H9 (cell line): ENCODE measurements around the gene BCL11B. TPM values are rescaled to one million over a fixed set of nuclear protein-coding genes. Genes with fewer than 3 reads are reported as not detected.
A peak's percentile ranks its signal among the peaks of the same experiment; 100 is the strongest.

ENCODE experiments used
- DNase-seq: peaks from one replicate; pipeline ENCODE4 v3.0.0-alpha.2; 2017
- H2AFZ ChIP-seq: one replicate; pipeline ENCODE4 v1.6.1; 2013; ENCODE audit warnings: mild to moderate bottlenecking, low read length, control low read depth, moderate library complexity
- H2AK5ac ChIP-seq: 2 replicates; pipeline ENCODE4 v1.6.1; 2013; ENCODE audit warnings: low read length, control low read depth, mixed read lengths; ENCODE audit not compliant: insufficient read length
- H2BK120ac ChIP-seq: one replicate; pipeline ENCODE4 v1.6.1; 2013; ENCODE audit warnings: low read depth, mild to moderate bottlenecking, low read length, control low read depth, inconsistent platforms; ENCODE audit not compliant: poor library complexity, severe bottlenecking
- H2BK12ac ChIP-seq: 2 replicates; pipeline ENCODE4 v1.6.1; 2013; ENCODE audit warnings: low read length, control low read depth, mixed read lengths, low read depth; ENCODE audit not compliant: insufficient read length
- H2BK15ac ChIP-seq: 2 replicates; pipeline ENCODE4 v1.6.1; 2013; ENCODE audit warnings: low read depth, low read length, control low read depth
- H2BK20ac ChIP-seq: one replicate; pipeline ENCODE4 v1.6.1; 2013; ENCODE audit warnings: low read depth, mild to moderate bottlenecking, low read length, control low read depth, inconsistent platforms; ENCODE audit not compliant: poor library complexity, severe bottlenecking
- H2BK5ac ChIP-seq: 2 replicates; pipeline ENCODE4 v1.6.1; 2013; ENCODE audit warnings: low read length, control low read depth, mixed read lengths; ENCODE audit not compliant: insufficient read length
- H3K14ac ChIP-seq: 2 replicates; pipeline ENCODE4 v1.6.1; 2013; ENCODE audit warnings: low read length, control low read depth; ENCODE audit not compliant: insufficient read depth
- H3K18ac ChIP-seq: 2 replicates; pipeline ENCODE4 v1.6.1; 2013; ENCODE audit warnings: low read depth, mild to moderate bottlenecking, mixed read lengths, low read length, control low read depth; ENCODE audit not compliant: insufficient read length
- H3K23ac ChIP-seq: 2 replicates; pipeline ENCODE4 v1.6.1; 2013; ENCODE audit warnings: low read length, control low read depth, mixed read lengths, low read depth; ENCODE audit not compliant: insufficient read length
- H3K23me2 ChIP-seq: 2 replicates; pipeline ENCODE4 v1.6.1; 2013; ENCODE audit warnings: low read depth, mild to moderate bottlenecking, mixed read lengths, low read length, control low read depth; ENCODE audit not compliant: insufficient read length, poor library complexity, severe bottlenecking
- H3K27ac ChIP-seq: 2 replicates; pipeline ENCODE4 v1.5.1; 2013; ENCODE audit warnings: low read length, control low read depth, mixed read lengths, low read depth; ENCODE audit not compliant: insufficient read length
- H3K27me3 ChIP-seq: 2 replicates; pipeline ENCODE4 v1.6.1; 2013; ENCODE audit warnings: low read length, control low read depth, inconsistent platforms; ENCODE audit not compliant: insufficient read depth
- H3K4ac ChIP-seq: 2 replicates; pipeline ENCODE4 v1.6.1; 2013; ENCODE audit warnings: low read depth, mild to moderate bottlenecking, control low read depth, inconsistent platforms, low read length, moderate library complexity
- H3K4me1 ChIP-seq: 2 replicates; pipeline ENCODE4 v1.6.1; 2013; ENCODE audit warnings: low read length, control low read depth, inconsistent platforms; ENCODE audit not compliant: insufficient read depth
- H3K4me2 ChIP-seq: 2 replicates; pipeline ENCODE4 v1.6.1; 2013; ENCODE audit warnings: low read length, control low read depth, mixed read lengths; ENCODE audit not compliant: insufficient read length, insufficient read depth
- H3K56ac ChIP-seq: 2 replicates; pipeline ENCODE4 v1.6.1; 2013; ENCODE audit warnings: low read depth, mild to moderate bottlenecking, mixed read lengths, low read length, control low read depth; ENCODE audit not compliant: insufficient read length
- H3K79me1 ChIP-seq: 2 replicates; pipeline ENCODE4 v1.6.1; 2013; ENCODE audit warnings: low read depth, mild to moderate bottlenecking, moderate library complexity, low read length, control low read depth, inconsistent platforms; ENCODE audit not compliant: insufficient read depth, poor library complexity, severe bottlenecking
- H3K79me2 ChIP-seq: 2 replicates; pipeline ENCODE4 v1.6.1; 2013; ENCODE audit warnings: low read length, control low read depth, inconsistent platforms; ENCODE audit not compliant: insufficient read depth
- H3K9ac ChIP-seq: 2 replicates; pipeline ENCODE4 v1.6.1; 2013; ENCODE audit warnings: low read length, control low read depth, mixed read lengths; ENCODE audit not compliant: insufficient read length; ENCODE audit errors: extremely low read depth
- H3K9me3 ChIP-seq: one replicate; pipeline ENCODE4 v1.6.1; 2013; ENCODE audit warnings: low read depth, low read length, inconsistent platforms; ENCODE audit not compliant: control insufficient read depth
- H3T11ph ChIP-seq: one replicate; pipeline ENCODE4 v1.6.1; 2013; ENCODE audit warnings: mild to moderate bottlenecking, low read length, control low read depth, inconsistent platforms
- H4K20me1 ChIP-seq: one replicate; pipeline ENCODE4 v1.6.1; 2013; ENCODE audit not compliant: control insufficient read depth, insufficient read length, insufficient read depth
- H4K5ac ChIP-seq: 2 replicates; pipeline ENCODE4 v1.6.1; 2013; ENCODE audit warnings: low read depth, mild to moderate bottlenecking, mixed read lengths, low read length, control low read depth; ENCODE audit not compliant: insufficient read length
- H4K8ac ChIP-seq: replicated peaks from 2 replicates; pipeline ENCODE4 v1.6.1; 2013; ENCODE audit warnings: low read length, control low read depth, mixed read lengths, low read depth; ENCODE audit not compliant: insufficient read length
- H4K91ac ChIP-seq: 2 replicates; pipeline ENCODE4 v1.6.1; 2013; ENCODE audit warnings: low read depth, mild to moderate bottlenecking, moderate library complexity, mixed read lengths, low read length, control low read depth; ENCODE audit not compliant: insufficient read length
- H3K27ac Mint-ChIP-seq, 3 experiments: 2 replicates in 2 of 3; 3 replicates in 1 of 3; pipeline ENCODE4 v1.8.0; 2020 to 2021; ENCODE audit warnings: mixed read lengths in 3 of 3, mild to moderate bottlenecking in 1 of 3, moderate library complexity in 1 of 3
- H3K27me3 Mint-ChIP-seq: 2 replicates; pipeline ENCODE4 v1.8.0; 2021; ENCODE audit warnings: low read depth, mild to moderate bottlenecking, moderate library complexity, mixed read lengths
- H3K36me3 Mint-ChIP-seq, 3 experiments: 2 replicates in 2 of 3; 3 replicates in 1 of 3; pipeline ENCODE4 v1.8.0; 2020 to 2021; ENCODE audit warnings: low read depth in 3 of 3, mixed read lengths in 3 of 3; ENCODE audit not compliant: insufficient read depth in 1 of 3
- H3K4me1 Mint-ChIP-seq, 2 experiments: 2 replicates each; pipeline ENCODE4 v1.8.0; 2020; ENCODE audit warnings: mixed read lengths in 2 of 2
- H3K4me3 Mint-ChIP-seq, 2 experiments: 2 replicates in 1 of 2; 3 replicates in 1 of 2; pipeline ENCODE4 v1.8.0; 2020 to 2021; ENCODE audit warnings: mild to moderate bottlenecking in 2 of 2, mixed read lengths in 2 of 2, moderate library complexity in 1 of 2
- H3K9me3 Mint-ChIP-seq, 2 experiments: 2 replicates in 1 of 2; 3 replicates in 1 of 2; pipeline ENCODE4 v1.8.0; 2020; ENCODE audit warnings: mild to moderate bottlenecking in 2 of 2, mixed read lengths in 2 of 2, moderate library complexity in 1 of 2
- WGBS: extraction: QIAGEN DNeasy Blood & Tissue Kit; methylation state at CpG from one replicate; pipeline ENCODE4 v1.1.7; 2013; ENCODE audit warnings: missing lambda C conversion rate, low lambda C conversion rate, mixed read lengths; ENCODE audit not compliant: insufficient read length; ENCODE audit errors: extremely low coverage; 5-methylcytosine and 5-hydroxymethylcytosine counted together
- total RNA-seq: library from RNA; stranded (reverse); gene quantifications from 2 replicates; pipeline ENCODE4 v1.2.1, GENCODE V29; 2021
- TF ChIP-seq, protein P1 (sequence below): fragments of 200-600 bp; sonication (generic); conservative IDR thresholded peaks from 3 replicates; pipeline ENCODE4 v1.8.0; 2021; ENCODE audit warnings: antibody characterized with exemption, mild to moderate bottlenecking

BCL11B gene
- total RNA-seq, 1 experiment from 2014 or later, result 4.9 TPM

DNA sequence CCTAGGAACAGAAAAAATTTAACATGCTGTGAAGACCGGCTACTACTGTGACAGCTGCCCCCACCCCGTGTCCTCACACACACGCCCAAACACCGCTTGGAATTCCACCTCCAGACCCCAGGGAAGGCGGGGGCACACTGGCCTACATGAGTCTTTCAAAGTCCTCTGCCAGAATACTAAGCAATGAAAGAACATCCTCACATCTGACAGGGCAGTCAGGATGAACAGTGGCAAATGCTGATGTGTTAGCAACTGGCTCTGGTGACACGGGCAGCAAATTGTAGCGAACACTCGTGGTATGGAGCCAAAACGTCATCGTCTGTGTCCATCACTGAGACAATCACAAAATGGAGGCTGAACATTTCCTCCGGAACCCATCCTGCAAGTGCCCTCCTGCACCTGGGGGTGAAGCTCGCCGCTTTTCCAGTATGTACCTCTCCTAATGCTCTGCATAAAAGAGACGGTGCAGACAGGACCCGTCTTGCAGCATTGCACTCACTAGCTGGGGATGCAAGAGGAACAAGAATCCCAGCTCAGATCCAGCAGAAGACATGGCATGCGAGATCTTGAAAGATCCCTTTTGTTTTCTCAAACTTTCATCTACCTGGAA is 94.8 kb downstream of the BCL11B start:
- no CpG with 5 or more reads among the region's 16 CpGs for WGBS

More for the DNA sequence above, 94.8 kb downstream of the BCL11B start:
- Histone ChIP-seq H2BK15ac (no peak overlapping the region), H2BK5ac (no peak overlapping the region), H2BK20ac (no peak overlapping the region), H3K27ac (no peak overlapping the region), H4K20me1 (peaks cover 2% of the 10 kb centered on the region), H3K9ac (no peak overlapping the region), H3K27me3 (no peaks in the 10 kb centered on the region), H4K91ac (no peak overlapping the region), H4K5ac (no peak overlapping the region), H3K23me2 (no peaks in the 10 kb centered on the region), H3K14ac (no peak overlapping the region), H3K18ac (no peak overlapping the region), H3K79me1 (no peaks in the 10 kb centered on the region), H2BK120ac (no peak overlapping the region), H2AFZ (no peak overlapping the region), H3K56ac (no peak overlapping the region), H3K9me3 (no peaks in the 10 kb centered on the region), H4K8ac (no peak overlapping the region), H3T11ph (no peak overlapping the region), H3K23ac (no peak overlapping the region), H3K79me2 (no peaks in the 10 kb centered on the region), H3K4me2 (no peak overlapping the region), H3K4me1 (no peaks in the 10 kb centered on the region), H3K4ac (no peak overlapping the region), H2AK5ac (no peak overlapping the region), H2BK12ac (no peak overlapping the region)
- H3K36me3 Mint-ChIP-seq, result peaks cover 0 to 7% (median 4%) of the 10 kb centered on the region in 3 experiments; a peak in 3 of 7 replicates
- H3K4me3 Mint-ChIP-seq, result no peak overlapping the region
- H3K27me3 Mint-ChIP-seq, result no peaks in the 10 kb centered on the region
- TF ChIP-seq, protein P1, sequence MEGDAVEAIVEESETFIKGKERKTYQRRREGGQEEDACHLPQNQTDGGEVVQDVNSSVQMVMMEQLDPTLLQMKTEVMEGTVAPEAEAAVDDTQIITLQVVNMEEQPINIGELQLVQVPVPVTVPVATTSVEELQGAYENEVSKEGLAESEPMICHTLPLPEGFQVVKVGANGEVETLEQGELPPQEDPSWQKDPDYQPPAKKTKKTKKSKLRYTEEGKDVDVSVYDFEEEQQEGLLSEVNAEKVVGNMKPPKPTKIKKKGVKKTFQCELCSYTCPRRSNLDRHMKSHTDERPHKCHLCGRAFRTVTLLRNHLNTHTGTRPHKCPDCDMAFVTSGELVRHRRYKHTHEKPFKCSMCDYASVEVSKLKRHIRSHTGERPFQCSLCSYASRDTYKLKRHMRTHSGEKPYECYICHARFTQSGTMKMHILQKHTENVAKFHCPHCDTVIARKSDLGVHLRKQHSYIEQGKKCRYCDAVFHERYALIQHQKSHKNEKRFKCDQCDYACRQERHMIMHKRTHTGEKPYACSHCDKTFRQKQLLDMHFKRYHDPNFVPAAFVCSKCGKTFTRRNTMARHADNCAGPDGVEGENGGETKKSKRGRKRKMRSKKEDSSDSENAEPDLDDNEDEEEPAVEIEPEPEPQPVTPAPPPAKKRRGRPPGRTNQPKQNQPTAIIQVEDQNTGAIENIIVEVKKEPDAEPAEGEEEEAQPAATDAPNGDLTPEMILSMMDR, result no peak
- peak; percentile 18 for DNase-seq
- H3K4me1 Mint-ChIP-seq, result peaks cover 10 to 23% of the 10 kb centered on the region in 2 experiments
- no peaks in the 10 kb centered on the region for H3K9me3 Mint-ChIP-seq
- no peak overlapping the region; a peak in 1 of 7 replicates for H3K27ac Mint-ChIP-seq
